KMS-11 (cell line): ENCODE data around the gene ANKRD13B.

Source experiments
- H2AFZ ChIP-seq: fragments of 200-600 bp; sonication (generic); 2 replicates; pipeline ENCODE4 v1.6.1; 2016; ENCODE audit warnings: antibody characterized with exemption, mixed run types, low read depth
- H3K27ac ChIP-seq: fragments of 200-600 bp; sonication (generic); 2 replicates; pipeline ENCODE4 v1.6.1; 2016; ENCODE audit warnings: mild to moderate bottlenecking, mixed run types
- H3K27me3 ChIP-seq: fragments of 200-600 bp; sonication (generic); 2 replicates; pipeline ENCODE4 v1.6.1; 2017; ENCODE audit warnings: mild to moderate bottlenecking, low read depth, mixed run types, moderate library complexity; ENCODE audit not compliant: insufficient read depth
- H3K36me3 ChIP-seq: fragments of 200-600 bp; sonication (generic); 2 replicates; pipeline ENCODE4 v1.6.1; 2017; ENCODE audit warnings: mild to moderate bottlenecking, mixed run types; ENCODE audit not compliant: insufficient read depth
- H3K4me1 ChIP-seq: fragments of 200-600 bp; sonication (generic); 2 replicates; pipeline ENCODE4 v1.6.1; 2016; ENCODE audit warnings: mild to moderate bottlenecking, low read depth, mixed run types; ENCODE audit not compliant: poor library complexity, severe bottlenecking
- H3K4me2 ChIP-seq: fragments of 200-600 bp; sonication (generic); 2 replicates; pipeline ENCODE4 v1.7.0; 2016; ENCODE audit warnings: mild to moderate bottlenecking, mixed run types
- H3K4me3 ChIP-seq: fragments of 200-600 bp; sonication (generic); IDR thresholded peaks from 2 replicates; pipeline ENCODE4 v1.6.1; 2017; ENCODE audit warnings: low read depth, low read length, mixed read lengths; ENCODE audit not compliant: insufficient read depth
- H3K79me2 ChIP-seq: fragments of 200-600 bp; sonication (generic); 2 replicates; pipeline ENCODE4 v1.6.1; 2016; ENCODE audit warnings: low read depth, mixed run types; ENCODE audit not compliant: insufficient read depth
- H3K9ac ChIP-seq: fragments of 200-600 bp; sonication (generic); 2 replicates; pipeline ENCODE4 v1.6.1; 2016; ENCODE audit warnings: mild to moderate bottlenecking, mixed run types
- H4K20me1 ChIP-seq: fragments of 200-600 bp; sonication (generic); 2 replicates; pipeline ENCODE4 v1.6.1; 2016; ENCODE audit warnings: mild to moderate bottlenecking, mixed run types; ENCODE audit not compliant: insufficient read depth
- TF ChIP-seq, protein P1 (sequence below): fragments of 200-600 bp; sonication (generic); conservative IDR thresholded peaks from 2 replicates; pipeline ENCODE4 v1.6.1; 2017; ENCODE audit warnings: low read depth, mild to moderate bottlenecking, antibody characterized with exemption, low read length, moderate library complexity, mixed read lengths

ANKRD13B gene

DNA sequence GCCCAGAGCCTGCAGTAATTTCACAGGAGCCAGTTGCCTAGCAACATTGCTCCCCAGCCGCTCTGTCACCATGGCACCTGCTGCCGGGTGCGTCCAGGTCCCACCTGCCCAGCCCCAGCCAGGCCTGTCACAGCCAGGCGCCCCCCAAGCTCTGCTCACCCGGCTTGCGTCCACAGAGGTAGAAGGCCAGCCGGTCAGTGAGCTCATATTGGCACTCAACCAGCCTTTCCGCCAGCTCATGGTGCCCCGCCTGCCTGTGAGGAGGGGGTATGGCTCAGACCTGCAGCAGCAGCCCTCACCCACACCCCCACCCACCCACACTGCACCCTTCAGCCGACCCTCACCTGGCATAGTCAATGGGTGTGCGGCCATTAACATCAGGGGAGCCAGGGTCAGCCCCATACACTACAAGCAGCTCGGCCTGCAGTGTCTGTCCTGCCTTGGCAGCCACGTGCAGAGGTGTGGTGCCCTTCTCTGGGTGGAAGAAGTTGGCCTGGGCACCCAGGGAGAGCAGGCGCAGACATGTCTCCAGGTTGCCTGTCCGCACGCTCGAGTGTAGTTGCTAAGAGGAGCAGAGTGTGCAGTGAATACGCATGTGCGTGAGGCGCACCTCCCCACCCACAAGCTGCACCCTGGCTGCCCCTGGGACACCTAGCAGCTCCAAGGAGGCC is 11.2 kb upstream of the ANKRD13B start:
- no peak overlapping the region for H3K4me2 ChIP-seq
- H3K36me3 ChIP-seq, result no peaks in the 10 kb centered on the region

DNA sequence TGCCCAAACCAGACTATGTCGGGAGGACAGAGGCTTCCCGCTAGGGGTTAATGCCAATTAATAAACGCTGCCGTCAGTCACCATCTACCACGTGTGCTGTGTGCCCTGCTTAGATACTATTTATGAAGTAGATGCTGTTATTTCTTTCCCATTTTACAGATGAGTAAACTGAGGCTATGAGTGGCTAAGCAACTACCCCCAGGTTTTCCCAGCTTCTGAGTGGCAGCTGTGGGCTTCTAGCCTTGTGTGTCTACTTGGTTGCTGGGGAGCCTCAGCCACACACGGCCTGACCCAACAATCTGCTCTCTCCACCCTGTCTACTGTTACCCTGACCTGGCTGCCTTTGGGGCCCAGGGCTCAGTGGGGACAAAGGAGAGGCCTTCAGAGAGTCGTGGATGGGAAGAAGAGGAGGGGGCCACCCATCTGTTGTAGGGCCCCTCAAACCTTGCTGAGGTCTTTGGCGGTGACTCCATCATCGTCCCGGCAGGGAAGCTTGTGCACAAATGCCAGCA is 10.6 kb upstream of the ANKRD13B start:
- no peak overlapping the region for H3K27ac ChIP-seq
- no peak overlapping the region for H3K4me3 ChIP-seq
- no peak overlapping the region for H3K4me2 ChIP-seq
- H2AFZ ChIP-seq, result no peak overlapping the region
- no peak overlapping the region for H3K9ac ChIP-seq
- no peaks in the 10 kb centered on the region for H3K27me3 ChIP-seq
- H3K4me1 ChIP-seq, result peaks cover 13% of the 10 kb centered on the region
- TF ChIP-seq, protein P1, sequence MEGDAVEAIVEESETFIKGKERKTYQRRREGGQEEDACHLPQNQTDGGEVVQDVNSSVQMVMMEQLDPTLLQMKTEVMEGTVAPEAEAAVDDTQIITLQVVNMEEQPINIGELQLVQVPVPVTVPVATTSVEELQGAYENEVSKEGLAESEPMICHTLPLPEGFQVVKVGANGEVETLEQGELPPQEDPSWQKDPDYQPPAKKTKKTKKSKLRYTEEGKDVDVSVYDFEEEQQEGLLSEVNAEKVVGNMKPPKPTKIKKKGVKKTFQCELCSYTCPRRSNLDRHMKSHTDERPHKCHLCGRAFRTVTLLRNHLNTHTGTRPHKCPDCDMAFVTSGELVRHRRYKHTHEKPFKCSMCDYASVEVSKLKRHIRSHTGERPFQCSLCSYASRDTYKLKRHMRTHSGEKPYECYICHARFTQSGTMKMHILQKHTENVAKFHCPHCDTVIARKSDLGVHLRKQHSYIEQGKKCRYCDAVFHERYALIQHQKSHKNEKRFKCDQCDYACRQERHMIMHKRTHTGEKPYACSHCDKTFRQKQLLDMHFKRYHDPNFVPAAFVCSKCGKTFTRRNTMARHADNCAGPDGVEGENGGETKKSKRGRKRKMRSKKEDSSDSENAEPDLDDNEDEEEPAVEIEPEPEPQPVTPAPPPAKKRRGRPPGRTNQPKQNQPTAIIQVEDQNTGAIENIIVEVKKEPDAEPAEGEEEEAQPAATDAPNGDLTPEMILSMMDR, result no peak
- peaks cover 4% of the 10 kb centered on the region; the same call in 1 of the 2 replicates for H3K79me2 ChIP-seq
- H3K36me3 ChIP-seq, result no peaks in the 10 kb centered on the region
- H4K20me1 ChIP-seq, result no peaks in the 10 kb centered on the region

More for the DNA sequence above, 11.2 kb upstream of the ANKRD13B start:
- H3K4me3 ChIP-seq, result no peak overlapping the region
- H3K27ac ChIP-seq, result no peak overlapping the region; the same call in 1 of the 2 replicates
- H4K20me1 ChIP-seq, result no peaks in the 10 kb centered on the region
- H2AFZ ChIP-seq, result no peak overlapping the region
- TF ChIP-seq, protein P1, result no peak
- no peak overlapping the region for H3K9ac ChIP-seq
- no peaks in the 10 kb centered on the region; the same call in 1 of the 2 replicates for H3K79me2 ChIP-seq
- no peaks in the 10 kb centered on the region for H3K27me3 ChIP-seq
- H3K4me1 ChIP-seq, result peaks cover 13% of the 10 kb centered on the region

DNA sequence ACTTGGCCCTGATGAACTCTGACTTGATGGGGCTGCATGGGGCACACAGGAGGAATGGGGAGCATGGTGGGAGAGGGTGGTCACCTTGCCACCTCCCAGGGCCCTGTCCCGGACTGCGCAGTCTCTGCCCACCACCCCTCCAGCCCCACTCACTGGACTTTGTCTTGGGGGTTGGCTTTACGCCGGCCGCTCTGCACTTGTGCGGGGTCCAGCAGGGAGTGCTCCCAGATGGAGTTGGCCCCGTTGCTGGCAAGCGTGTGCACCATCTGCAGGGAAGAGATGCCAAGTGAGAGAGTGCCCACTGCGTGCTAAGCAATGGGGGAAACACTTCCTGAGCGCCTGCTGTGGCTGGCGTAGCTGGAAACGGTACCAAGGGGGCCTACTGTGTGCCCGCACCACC is 10.2 kb upstream of the ANKRD13B start:
- no peaks in the 10 kb centered on the region for H3K36me3 ChIP-seq
- no peak overlapping the region for H3K9ac ChIP-seq
- H3K4me2 ChIP-seq, result no peak overlapping the region
- H3K4me3 ChIP-seq, result no peak overlapping the region
- H3K79me2 ChIP-seq, result peaks cover 9% of the 10 kb centered on the region; the same call in 1 of the 2 replicates
- no peaks in the 10 kb centered on the region for H3K27me3 ChIP-seq
- peaks cover 18% of the 10 kb centered on the region for H3K4me1 ChIP-seq
- no peak overlapping the region for H2AFZ ChIP-seq
- TF ChIP-seq, protein P1, result no peak
- no peaks in the 10 kb centered on the region for H4K20me1 ChIP-seq
- H3K27ac ChIP-seq, result no peak overlapping the region

DNA sequence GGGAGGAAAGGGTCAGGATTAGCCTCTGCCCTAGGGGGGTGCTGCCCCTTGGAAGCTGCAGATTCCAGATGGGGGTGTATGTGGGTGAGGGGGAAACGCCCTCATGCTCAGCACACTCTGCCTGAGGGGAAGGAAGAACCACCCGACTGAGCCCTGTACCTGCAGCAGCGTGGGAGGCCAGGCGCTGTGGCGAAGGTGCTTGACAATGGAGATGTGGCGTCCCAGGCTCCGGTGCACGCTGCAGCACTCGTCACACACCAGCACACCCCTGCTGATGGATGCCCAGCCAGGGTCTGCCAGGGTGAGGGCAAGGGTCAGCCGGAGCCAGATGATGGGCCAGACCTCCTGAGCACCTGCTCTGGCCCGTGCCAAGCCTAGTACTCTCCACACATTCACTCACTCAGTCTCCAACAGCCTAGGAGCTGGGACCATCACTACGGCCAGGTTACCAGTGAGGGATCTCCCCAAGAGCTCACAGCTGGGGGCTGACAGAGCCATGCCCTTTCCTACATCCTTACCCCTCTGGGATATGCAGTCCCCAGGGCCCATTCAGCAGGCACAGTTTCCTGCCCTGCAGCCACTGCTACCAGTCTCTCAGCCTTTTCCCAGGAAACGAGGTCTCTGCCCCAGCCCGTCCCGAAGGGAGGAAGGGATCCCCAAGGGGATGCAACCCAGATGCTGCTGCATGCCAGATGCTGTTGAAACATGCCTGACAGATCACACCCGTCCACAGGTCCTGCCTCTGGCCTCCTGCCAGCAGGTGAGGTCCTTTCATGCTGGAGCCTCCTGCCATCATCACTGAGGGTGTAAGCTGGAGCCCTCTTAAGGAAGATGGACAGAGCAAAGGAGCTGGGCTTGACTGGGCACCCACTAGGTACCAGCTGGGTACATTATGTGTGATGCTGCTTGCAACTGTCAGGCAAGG is 9.3 kb upstream of the ANKRD13B start:
- Histone ChIP-seq H3K27ac (no peak overlapping the region), H3K27me3 (no peaks in the 10 kb centered on the region), H4K20me1 (no peaks in the 10 kb centered on the region), H3K79me2 (peaks cover 16% of the 10 kb centered on the region; the same call in 1 of the 2 replicates), H2AFZ (no peak overlapping the region), H3K36me3 (no peaks in the 10 kb centered on the region), H3K4me3 (no peak overlapping the region), H3K9ac (no peak overlapping the region), H3K4me2 (no peak overlapping the region), H3K4me1 (peaks cover 24% of the 10 kb centered on the region)
- TF ChIP-seq, protein P1, result no peak
